ENCODE data around the gene KLF15.

The KLF15 gene

GRCh38 chr3:126390201-126390600 is 33.0 kb upstream of the KLF15 start:
- no peak for TF ChIP-seq CTCF (IDR thresholded peaks at IDR 0.05; ENCODE audit: control extremely low read depth, extremely low read depth, low read depth, missing control alignments)
- POLR2A ChIA-PET: no interaction called here
- no peak for DNase-seq (ENCODE audit: extremely low spot score)
- CTCF ChIA-PET: interaction anchor here (1.0 to 4.0 kb wide), 4 partner anchors 8 to 257 kb away, joined by 3 to 23 read pairs (median 3); no protein-coding TSS in a partner anchor

GRCh38 chr3:126389794-126390146 is 32.6 kb upstream of the KLF15 start:
- TF ChIP-seq CTCF (IDR thresholded peaks at IDR 0.05; ENCODE audit: control extremely low read depth, extremely low read depth, low read depth, missing control alignments): no peak
- ChIA-PET POLR2A (no interaction called here), CTCF (interaction anchor here (1.0 to 4.0 kb wide), 5 partner anchors 9 to 418 kb away, joined by 3 to 23 read pairs (median 3); no protein-coding TSS in a partner anchor)
- no peak for DNase-seq (ENCODE audit: extremely low spot score)

- CTCF ChIA-PET: interaction anchor here (1.0 to 4.0 kb wide), 7 partner anchors 9 to 418 kb away, joined by 3 to 23 read pairs (median 4); no protein-coding TSS in a partner anchor
- TF ChIP-seq CTCF (IDR thresholded peaks at IDR 0.05; ENCODE audit: control extremely low read depth, extremely low read depth, low read depth, missing control alignments): peak; percentile 91
- peak; percentile 83 for DNase-seq (ENCODE audit: extremely low spot score)
- POLR2A ChIA-PET: no interaction called here
Observed at GRCh38 chr3:126389112-126389793, 32.0 kb upstream of the KLF15 start.

GRCh38 chr3:126381966-126382365 is 24.8 kb upstream of the KLF15 start:
- no peak for TF ChIP-seq CTCF (IDR thresholded peaks at IDR 0.05; ENCODE audit: control extremely low read depth, extremely low read depth, low read depth, missing control alignments)
- CTCF ChIA-PET: interaction anchor here (1.4 kb wide), 1 partner anchor 14 kb away, joined by 6 read pairs; the partner anchor contains the start of gene CFAP100
- POLR2A ChIA-PET: no interaction called here
- DNase-seq (ENCODE audit: extremely low spot score): no peak

GRCh38 chr3:126380011-126380768 is 23.0 kb upstream of the KLF15 start:
- TF ChIP-seq CTCF (IDR thresholded peaks at IDR 0.05; ENCODE audit: control extremely low read depth, extremely low read depth, low read depth, missing control alignments): no peak
- ChIA-PET CTCF (interaction anchor here (0.7 kb wide), 1 partner anchor 9 kb away, joined by 4 read pairs; no protein-coding TSS in a partner anchor), POLR2A (no interaction called here)
- DNase-seq (ENCODE audit: extremely low spot score): no peak

- POLR2A ChIA-PET: no interaction called here
- DNase-seq (ENCODE audit: extremely low spot score): no peak
- CTCF ChIA-PET: interaction anchor here (1.3 to 1.5 kb wide), 2 partner anchors 10 to 14 kb away, joined by 4 to 7 read pairs; no protein-coding TSS in a partner anchor
- TF ChIP-seq CTCF (IDR thresholded peaks at IDR 0.05; ENCODE audit: control extremely low read depth, extremely low read depth, low read depth, missing control alignments): no peak
Observed at GRCh38 chr3:126378341-126378751, 21.1 kb upstream of the KLF15 start.

Data from GM10248 (cell line).